Left forelimb (tissue), 1 donor: Measurements from ENCODE around the gene FAM83D.
A peak's percentile ranks its signal among the peaks of the same experiment; 100 is the strongest.

ENCODE experiments used
- DNase-seq: peaks from one replicate; pipeline ENCODE4 v3.0.0-alpha.2; 2018; ENCODE audit warnings: low spot score

The FAM83D gene, protein sequence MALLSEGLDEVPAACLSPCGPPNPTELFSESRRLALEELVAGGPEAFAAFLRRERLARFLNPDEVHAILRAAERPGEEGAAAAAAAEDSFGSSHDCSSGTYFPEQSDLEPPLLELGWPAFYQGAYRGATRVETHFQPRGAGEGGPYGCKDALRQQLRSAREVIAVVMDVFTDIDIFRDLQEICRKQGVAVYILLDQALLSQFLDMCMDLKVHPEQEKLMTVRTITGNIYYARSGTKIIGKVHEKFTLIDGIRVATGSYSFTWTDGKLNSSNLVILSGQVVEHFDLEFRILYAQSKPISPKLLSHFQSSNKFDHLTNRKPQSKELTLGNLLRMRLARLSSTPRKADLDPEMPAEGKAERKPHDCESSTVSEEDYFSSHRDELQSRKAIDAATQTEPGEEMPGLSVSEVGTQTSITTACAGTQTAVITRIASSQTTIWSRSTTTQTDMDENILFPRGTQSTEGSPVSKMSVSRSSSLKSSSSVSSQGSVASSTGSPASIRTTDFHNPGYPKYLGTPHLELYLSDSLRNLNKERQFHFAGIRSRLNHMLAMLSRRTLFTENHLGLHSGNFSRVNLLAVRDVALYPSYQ

DNA sequence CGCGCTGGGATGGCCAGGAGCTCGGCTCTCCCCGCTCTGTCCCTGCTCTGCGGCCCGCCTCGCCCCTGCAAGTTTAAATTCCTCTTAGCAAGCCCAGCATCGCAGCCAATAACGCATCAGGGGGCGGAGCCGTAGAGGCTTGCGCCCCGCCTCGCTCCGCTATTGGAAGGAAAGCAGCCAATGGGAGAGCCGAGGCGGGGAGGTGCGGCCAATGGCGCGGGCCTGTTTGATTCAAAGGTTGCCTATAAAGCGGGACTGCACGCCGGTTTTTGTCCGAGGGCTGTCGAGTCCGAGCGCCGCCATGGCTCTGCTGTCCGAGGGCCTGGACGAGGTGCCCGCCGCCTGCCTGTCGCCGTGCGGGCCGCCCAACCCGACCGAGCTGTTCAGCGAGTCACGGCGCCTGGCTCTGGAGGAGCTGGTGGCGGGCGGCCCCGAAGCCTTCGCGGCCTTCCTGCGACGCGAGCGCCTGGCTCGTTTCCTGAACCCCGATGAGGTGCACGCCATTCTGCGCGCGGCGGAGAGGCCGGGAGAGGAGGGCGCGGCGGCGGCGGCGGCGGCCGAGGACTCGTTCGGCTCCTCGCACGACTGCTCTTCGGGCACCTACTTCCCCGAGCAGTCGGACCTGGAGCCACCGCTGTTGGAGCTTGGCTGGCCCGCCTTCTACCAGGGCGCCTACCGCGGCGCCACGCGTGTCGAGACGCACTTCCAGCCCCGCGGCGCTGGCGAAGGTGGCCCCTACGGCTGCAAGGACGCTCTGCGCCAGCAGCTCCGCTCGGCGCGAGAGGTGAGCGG, at the start of gene FAM83D:
FAM83D (plus strand) TSS at position 276 of the 792 bp plus-strand sequence; CDS start at position 302, 26 bp downstream.
- DNase-seq = peak; percentile 96

DNA sequence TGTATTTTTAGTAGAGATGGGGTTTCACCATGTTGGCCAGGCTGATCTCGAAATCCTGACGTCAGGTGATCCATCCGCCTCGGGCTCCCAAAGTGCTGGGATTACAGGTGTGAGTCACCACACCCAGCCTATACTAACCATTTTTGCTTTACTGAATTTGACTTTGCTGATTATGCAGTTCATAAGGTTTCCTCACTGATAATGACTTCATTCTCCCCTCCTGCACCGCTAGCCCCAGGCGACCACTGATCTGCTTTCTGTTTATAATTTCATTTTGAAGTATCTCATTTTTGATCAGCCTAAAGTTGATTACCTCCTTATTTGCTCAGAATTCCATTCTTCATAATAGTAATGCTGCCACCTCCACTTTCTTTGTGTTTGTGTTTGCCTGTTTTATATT, 48.7 kb upstream of the FAM83D start:
- DNase-seq = no peak

- DNase-seq = no peak
Observed at GRCh38 chr20:38878866-38879265, 47.4 kb upstream of the FAM83D start.

DNA sequence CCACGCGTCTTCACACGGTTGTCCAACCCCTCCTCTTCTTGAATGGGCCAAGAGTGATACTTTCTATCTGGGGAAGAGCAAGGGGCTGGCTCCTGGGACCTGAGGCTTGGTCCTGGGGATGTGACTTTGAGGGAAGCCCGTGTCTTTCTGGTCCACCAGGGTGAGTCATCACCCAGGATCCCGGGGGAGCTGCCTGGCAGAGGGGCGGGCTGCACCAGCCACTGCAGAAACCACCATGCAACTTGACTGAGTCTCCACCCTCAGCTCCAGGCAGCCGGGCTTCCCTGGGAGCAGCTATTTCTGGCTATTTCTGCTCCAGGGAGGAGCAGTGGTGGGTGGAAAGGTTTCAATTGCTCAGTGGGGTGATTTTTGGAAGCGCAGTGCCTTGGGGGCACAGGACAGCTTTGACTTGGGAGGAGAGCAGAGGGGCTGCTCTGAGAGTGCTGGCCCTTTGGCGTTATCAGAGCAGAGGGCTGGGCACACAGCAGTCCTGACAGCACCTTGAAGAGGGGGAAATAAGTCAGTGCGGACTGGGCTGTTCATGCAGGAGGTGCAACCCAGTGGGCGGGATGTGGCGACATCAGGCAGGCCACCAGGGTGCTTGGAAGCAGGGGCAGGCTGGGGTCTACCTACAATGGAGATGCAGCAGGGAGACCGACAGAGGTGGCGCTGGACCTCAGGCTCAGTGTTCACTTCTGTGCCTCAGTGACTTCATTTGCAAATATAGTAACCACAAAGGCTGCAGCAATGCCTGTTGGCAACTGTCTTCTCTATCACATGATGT, 45.1 kb upstream of the FAM83D start:
- DNase-seq = no peak

DNA sequence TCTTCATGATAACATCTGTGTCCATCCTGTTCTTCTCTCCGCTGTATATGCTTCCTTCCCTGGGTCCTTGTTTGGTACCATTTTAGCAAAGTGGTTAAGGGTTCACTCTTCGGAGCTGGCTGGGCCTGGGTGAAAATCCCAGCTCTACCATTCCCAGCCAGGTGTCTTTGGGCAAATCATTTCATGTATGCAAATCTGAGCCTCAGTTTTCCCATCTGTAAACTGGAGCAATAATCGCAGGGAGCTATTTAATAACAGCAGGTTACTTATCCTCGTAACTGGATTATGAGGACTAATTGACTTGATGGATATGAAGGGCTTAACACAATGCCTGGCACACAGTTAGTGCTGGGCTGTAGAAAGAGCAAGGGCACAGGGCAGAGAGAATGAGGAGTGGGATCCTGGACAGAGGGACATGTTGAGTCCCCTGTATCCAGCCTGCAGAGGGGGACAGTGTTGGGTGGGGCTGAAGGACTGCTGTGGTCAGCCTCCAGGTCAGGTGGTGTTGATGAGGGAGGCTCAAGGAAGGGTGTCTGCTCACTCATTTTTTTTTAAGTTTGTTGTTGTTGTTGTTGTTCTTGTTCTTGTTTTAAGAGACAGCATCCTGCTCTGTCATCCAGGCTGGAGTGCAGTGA, 44.3 kb upstream of the FAM83D start:
- no peak for DNase-seq

- no peak for DNase-seq
Observed at GRCh38 chr20:38882600-38882999, 43.6 kb upstream of the FAM83D start.

DNA sequence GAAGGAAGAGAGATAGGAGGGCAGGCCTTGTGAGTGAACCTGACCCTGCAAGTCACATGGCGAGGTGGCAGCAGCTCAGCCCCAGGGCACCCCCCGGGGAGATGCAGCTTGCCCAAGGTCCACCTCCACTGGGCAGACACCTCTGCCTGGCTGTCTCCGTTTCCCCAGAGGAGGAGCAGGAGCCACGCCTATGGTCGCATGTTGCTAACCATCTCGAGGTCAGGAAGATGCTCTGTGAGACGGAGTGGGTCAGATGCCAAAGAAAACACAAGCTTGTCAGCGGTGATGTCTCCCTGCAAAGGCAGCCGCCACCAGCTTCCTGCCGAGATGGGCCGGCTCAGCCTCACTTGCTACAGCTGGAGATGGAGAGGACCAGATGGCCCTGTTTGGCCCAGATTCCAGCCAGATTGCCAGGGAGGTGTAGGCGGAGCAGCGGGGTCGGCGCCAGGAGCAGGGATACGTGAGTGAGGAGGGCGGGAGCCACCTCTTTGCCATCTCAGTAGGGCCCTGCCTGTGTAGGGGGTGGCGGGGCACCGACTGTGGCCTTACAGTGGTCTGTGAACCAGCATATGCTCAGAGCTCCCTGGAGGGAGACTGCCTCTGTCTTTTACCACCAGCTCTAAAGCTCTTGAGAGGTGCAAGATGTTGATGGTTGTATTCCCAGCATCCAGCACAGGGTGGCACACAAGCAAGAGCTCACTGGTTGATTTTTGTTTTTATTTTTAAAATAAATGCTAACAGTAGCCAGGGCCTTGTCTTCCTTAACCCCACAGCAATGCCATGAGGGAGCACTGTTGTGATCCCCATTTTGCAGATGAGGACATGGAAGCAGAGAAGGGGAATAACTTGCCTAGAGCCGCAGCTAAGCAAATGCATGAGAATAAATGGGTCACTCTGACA, 42.9 kb upstream of the FAM83D start:
- no peak for DNase-seq

DNA sequence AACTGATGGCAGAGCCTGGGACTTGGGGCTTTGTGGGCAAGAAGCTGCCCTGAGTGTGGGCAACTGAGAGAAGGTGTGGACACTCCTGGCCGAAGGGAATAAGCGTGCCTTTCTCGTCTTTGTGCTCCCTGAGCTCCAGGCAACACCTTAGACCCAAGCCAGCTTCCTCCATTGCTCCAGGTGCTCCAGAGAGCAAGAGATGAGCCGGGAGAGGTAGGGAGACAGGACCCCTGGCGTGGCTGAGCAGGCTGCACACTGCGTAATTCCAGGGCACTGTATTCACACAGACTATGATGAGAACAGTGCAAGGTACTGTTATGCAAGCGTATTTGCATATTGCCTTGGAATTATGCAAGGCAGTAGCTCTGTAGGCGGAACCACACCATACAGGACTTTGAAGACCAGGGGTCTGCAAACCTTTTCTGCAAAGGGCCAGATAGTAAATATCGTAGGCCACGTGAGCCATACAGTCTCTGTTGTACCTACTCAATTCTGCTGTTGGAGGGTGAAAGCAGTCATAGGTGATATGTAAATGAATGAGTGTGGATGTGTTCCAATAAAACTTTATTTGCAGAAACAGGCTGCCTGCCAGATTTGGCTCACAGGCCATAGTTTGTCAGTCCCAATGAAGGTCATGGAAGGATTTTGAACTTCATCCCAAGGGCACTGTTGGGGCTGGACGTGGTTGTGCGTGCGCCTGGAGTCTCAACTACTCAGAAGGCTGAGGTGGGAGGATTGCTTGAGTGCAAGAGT, 42.1 kb upstream of the FAM83D start:
- DNase-seq = no peak

GRCh38 chr20:38885357-38885756, 40.9 kb upstream of the FAM83D start:
- no peak for DNase-seq

DNA sequence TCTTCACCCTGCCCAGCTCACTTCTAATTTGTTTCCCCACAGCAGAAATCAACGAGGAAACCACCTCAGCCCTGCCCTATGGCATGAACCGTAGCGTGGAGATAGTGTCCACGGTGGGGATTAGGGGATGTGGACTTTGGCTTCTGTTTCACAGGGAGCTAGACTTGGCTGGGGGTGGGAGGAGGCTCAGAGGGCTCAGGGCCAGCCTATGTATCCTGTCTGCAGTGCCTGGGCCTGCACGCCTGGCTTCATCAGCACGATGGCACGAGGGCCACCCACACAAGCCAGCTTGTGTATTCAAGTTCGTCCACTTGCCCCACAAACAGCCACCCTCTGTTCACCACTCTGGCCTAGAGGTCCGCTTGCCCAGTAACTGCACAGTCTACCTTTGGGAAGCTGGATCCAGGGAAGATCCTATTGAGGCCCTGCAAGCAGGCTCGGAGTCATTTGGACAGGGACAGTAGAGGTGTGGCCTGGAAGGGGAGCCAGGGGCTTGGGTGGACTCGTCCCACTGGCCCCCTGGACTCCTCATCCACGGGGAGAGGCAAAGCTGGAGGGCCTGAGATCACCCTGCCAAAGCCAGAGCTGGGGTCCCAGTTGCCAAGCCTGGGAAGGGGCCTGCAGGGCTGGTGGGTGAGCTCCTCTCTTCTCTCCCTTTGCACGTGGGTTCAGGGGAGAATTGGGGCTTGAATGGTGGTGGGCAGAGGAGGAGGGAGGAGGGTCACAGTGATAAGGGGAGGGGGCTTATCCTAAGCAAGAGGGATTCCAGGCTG, 38.0 kb upstream of the FAM83D start:
- no peak for DNase-seq

GRCh38 chr20:38889050-38889449, 37.2 kb upstream of the FAM83D start:
- DNase-seq = no peak

GRCh38 chr20:38889792-38890496, 36.3 kb upstream of the FAM83D start:
- DNase-seq = no peak

- no peak for DNase-seq
Observed at GRCh38 chr20:38890497-38890818, 35.8 kb upstream of the FAM83D start.

GRCh38 chr20:38892091-38892981, 33.9 kb upstream of the FAM83D start:
- DNase-seq = no peak

GRCh38 chr20:38893056-38893564, 33.1 kb upstream of the FAM83D start:
- no peak for DNase-seq

DNA sequence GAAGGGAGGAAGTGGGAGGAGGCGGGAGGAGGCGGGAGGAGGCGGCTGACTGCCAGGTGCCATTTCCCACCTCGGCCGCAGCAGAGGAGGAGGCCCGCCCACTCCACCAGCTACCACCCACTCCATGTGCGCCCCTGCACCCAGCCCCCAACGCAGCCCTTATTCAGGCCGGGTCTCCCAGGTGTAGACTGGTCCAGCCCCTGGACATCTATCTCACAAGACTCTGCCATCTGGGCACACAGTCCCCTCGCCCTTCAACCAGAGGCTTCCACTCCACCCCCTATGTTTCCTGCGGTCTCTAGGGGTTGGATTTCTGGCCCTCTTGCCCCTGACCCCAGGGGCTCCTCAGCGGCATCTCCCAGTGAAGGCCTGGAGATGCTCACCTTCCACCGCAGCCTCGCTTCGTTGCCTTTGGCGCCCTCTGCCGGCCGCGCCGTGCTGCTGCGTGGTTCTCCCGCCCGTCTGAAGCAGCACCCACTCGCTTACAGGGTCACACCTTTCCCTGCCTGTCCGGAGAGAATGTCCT, 32.6 kb upstream of the FAM83D start:
- DNase-seq = peak; percentile 73
